Measurements from ENCODE around the gene FAM3D.

The FAM3D gene

DNA sequence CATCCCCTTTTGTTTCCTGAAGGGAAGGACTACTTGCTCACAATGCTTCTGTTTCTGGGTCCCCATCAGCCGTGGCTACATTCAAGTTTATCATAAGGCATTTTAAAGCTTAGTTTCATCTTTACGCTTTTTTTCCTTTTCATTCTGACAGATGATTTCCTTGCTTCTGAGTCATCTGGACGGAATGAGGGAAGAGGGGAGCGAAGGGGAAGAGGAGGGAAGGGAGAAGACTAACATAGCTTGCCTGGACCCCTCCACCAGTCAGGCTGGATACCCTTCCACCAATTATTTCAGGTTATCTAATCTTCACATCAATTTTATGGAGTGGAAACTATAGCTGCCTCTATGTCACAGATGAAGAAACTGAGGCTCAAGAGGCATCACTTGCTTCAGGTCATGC is 27.6 kb downstream of the FAM3D start:
- no peaks in the 10 kb centered on the region for H3K36me3 ChIP-seq (ENCODE audit: insufficient read depth, low read length)
- H2AFZ ChIP-seq (ENCODE audit: low read depth, low read length) = no peak overlapping the region
- H3K4me1 ChIP-seq (ENCODE audit: insufficient read depth, low read length) = peaks cover 4% of the 10 kb centered on the region
- peaks cover 2% of the 10 kb centered on the region for H3K9me3 ChIP-seq (ENCODE audit: low read length)
- H3K4me3 ChIP-seq (ENCODE audit: low read length) = no peak overlapping the region
- no peaks in the 10 kb centered on the region for H3K27me3 ChIP-seq (ENCODE audit: insufficient read depth, low read length)

DNA sequence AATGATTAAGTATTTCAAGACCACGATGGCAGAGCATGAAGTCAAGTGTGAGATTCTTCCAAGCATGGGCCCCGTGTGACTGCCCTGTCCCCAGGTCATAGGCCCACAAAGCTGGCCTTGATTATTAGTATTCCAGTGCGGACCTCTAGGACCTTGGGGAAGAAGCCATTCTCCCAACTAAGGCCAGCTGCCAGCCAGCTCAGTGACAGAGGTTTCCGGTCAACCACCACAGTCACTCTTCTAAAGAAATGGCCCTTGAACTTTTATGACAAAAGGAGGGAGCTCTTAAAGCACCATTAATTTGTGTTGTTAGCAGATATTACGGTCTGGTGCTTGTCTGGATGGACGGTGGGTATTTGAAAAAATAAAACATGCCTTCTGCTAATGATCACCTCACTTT is 28.0 kb downstream of the FAM3D start:
- no peaks in the 10 kb centered on the region for H3K36me3 ChIP-seq (ENCODE audit: insufficient read depth, low read length)
- H3K9me3 ChIP-seq (ENCODE audit: low read length) = peaks cover 2% of the 10 kb centered on the region
- no peak overlapping the region for H3K4me3 ChIP-seq (ENCODE audit: low read length)
- H3K27me3 ChIP-seq (ENCODE audit: insufficient read depth, low read length) = no peaks in the 10 kb centered on the region
- H2AFZ ChIP-seq (ENCODE audit: low read depth, low read length) = no peak overlapping the region
- peaks cover 4% of the 10 kb centered on the region for H3K4me1 ChIP-seq (ENCODE audit: insufficient read depth, low read length)

- Histone ChIP-seq H3K4me3 (ENCODE audit: low read length) (no peak overlapping the region), H3K9me3 (ENCODE audit: low read length) (peaks cover 2% of the 10 kb centered on the region), H3K4me1 (ENCODE audit: insufficient read depth, low read length) (peaks cover 4% of the 10 kb centered on the region), H2AFZ (ENCODE audit: low read depth, low read length) (no peak overlapping the region), H3K27me3 (ENCODE audit: insufficient read depth, low read length) (no peaks in the 10 kb centered on the region), H3K36me3 (ENCODE audit: insufficient read depth, low read length) (no peaks in the 10 kb centered on the region)
Observed at GRCh38 chr3:58637509-58637908, 29.1 kb downstream of the FAM3D start.

GRCh38 chr3:58635371-58636285 is 30.9 kb downstream of the FAM3D start:
- H2AFZ ChIP-seq (ENCODE audit: low read depth, low read length) = no peak overlapping the region
- H3K27me3 ChIP-seq (ENCODE audit: insufficient read depth, low read length) = no peaks in the 10 kb centered on the region
- H3K9me3 ChIP-seq (ENCODE audit: low read length) = peaks cover 2% of the 10 kb centered on the region
- peaks cover 4% of the 10 kb centered on the region for H3K4me1 ChIP-seq (ENCODE audit: insufficient read depth, low read length)
- no peaks in the 10 kb centered on the region for H3K36me3 ChIP-seq (ENCODE audit: insufficient read depth, low read length)
- H3K4me3 ChIP-seq (ENCODE audit: low read length) = no peak overlapping the region

- no peaks in the 10 kb centered on the region for H3K27me3 ChIP-seq (ENCODE audit: insufficient read depth, low read length)
Observed at GRCh38 chr3:58633157-58633865, 33.3 kb downstream of the FAM3D start.

GRCh38 chr3:58631742-58632141 is 34.8 kb downstream of the FAM3D start:
- Histone ChIP-seq H2AFZ (ENCODE audit: low read depth, low read length) (no peak overlapping the region), H3K36me3 (ENCODE audit: insufficient read depth, low read length) (no peaks in the 10 kb centered on the region), H3K9me3 (ENCODE audit: low read length) (no peaks in the 10 kb centered on the region), H3K27me3 (ENCODE audit: insufficient read depth, low read length) (no peaks in the 10 kb centered on the region), H3K4me3 (ENCODE audit: low read length) (no peak overlapping the region), H3K4me1 (ENCODE audit: insufficient read depth, low read length) (peaks cover 11% of the 10 kb centered on the region)

More at GRCh38 chr3:58633157-58633865, 33.3 kb downstream of the FAM3D start:
- H2AFZ ChIP-seq (ENCODE audit: low read depth, low read length) = no peak overlapping the region
- no peak overlapping the region for H3K4me3 ChIP-seq (ENCODE audit: low read length)
- no peaks in the 10 kb centered on the region for H3K4me1 ChIP-seq (ENCODE audit: insufficient read depth, low read length)
- H3K36me3 ChIP-seq (ENCODE audit: insufficient read depth, low read length) = no peaks in the 10 kb centered on the region
- peaks cover 2% of the 10 kb centered on the region for H3K9me3 ChIP-seq (ENCODE audit: low read length)

- H2AFZ ChIP-seq (ENCODE audit: low read depth, low read length) = no peak overlapping the region
- no peak overlapping the region for H3K4me3 ChIP-seq (ENCODE audit: low read length)
- no peaks in the 10 kb centered on the region for H3K27me3 ChIP-seq (ENCODE audit: insufficient read depth, low read length)
- H3K4me1 ChIP-seq (ENCODE audit: insufficient read depth, low read length) = peaks cover 21% of the 10 kb centered on the region
- H3K36me3 ChIP-seq (ENCODE audit: insufficient read depth, low read length) = no peaks in the 10 kb centered on the region
- H3K9me3 ChIP-seq (ENCODE audit: low read length) = no peaks in the 10 kb centered on the region
Observed at GRCh38 chr3:58630710-58631092, 35.9 kb downstream of the FAM3D start.

- Histone ChIP-seq H2AFZ (ENCODE audit: low read depth, low read length) (no peak overlapping the region), H3K27me3 (ENCODE audit: insufficient read depth, low read length) (no peaks in the 10 kb centered on the region), H3K4me3 (ENCODE audit: low read length) (no peak overlapping the region), H3K4me1 (ENCODE audit: insufficient read depth, low read length) (peaks cover 26% of the 10 kb centered on the region), H3K36me3 (ENCODE audit: insufficient read depth, low read length) (no peaks in the 10 kb centered on the region), H3K9me3 (ENCODE audit: low read length) (no peaks in the 10 kb centered on the region)
Observed at GRCh38 chr3:58630076-58630709, 36.4 kb downstream of the FAM3D start.

DNA sequence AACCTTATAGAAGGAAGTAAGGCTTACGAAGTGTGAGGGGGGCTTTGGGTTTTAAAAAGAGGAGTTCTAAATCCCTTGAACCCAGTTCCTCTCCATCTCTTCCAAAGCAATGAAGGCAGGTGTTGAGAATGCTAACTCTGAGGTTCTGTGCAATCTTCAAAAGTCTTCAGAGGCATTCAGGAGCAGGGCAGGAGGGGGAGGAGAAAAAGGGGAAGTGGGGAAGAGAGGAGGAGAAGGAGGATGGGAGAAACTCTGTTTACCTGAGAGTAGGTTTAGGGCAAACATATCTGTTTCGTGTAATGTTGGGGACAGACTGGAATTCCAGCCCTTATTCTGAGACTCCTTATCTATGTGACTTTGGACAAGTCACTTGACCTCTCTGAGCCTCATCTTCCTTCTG is 36.9 kb downstream of the FAM3D start:
- Histone ChIP-seq H3K4me1 (ENCODE audit: insufficient read depth, low read length) (peaks cover 31% of the 10 kb centered on the region), H3K9me3 (ENCODE audit: low read length) (no peaks in the 10 kb centered on the region), H2AFZ (ENCODE audit: low read depth, low read length) (no peak overlapping the region), H3K36me3 (ENCODE audit: insufficient read depth, low read length) (no peaks in the 10 kb centered on the region), H3K4me3 (ENCODE audit: low read length) (no peak overlapping the region), H3K27me3 (ENCODE audit: insufficient read depth, low read length) (no peaks in the 10 kb centered on the region)

GRCh38 chr3:58628823-58629562 is 37.6 kb downstream of the FAM3D start:
- H3K27me3 ChIP-seq (ENCODE audit: insufficient read depth, low read length) = no peaks in the 10 kb centered on the region
- no peak overlapping the region for H3K4me3 ChIP-seq (ENCODE audit: low read length)
- H3K4me1 ChIP-seq (ENCODE audit: insufficient read depth, low read length) = peaks cover 37% of the 10 kb centered on the region
- no peak overlapping the region for H2AFZ ChIP-seq (ENCODE audit: low read depth, low read length)
- no peaks in the 10 kb centered on the region for H3K9me3 ChIP-seq (ENCODE audit: low read length)
- H3K36me3 ChIP-seq (ENCODE audit: insufficient read depth, low read length) = no peaks in the 10 kb centered on the region

DNA sequence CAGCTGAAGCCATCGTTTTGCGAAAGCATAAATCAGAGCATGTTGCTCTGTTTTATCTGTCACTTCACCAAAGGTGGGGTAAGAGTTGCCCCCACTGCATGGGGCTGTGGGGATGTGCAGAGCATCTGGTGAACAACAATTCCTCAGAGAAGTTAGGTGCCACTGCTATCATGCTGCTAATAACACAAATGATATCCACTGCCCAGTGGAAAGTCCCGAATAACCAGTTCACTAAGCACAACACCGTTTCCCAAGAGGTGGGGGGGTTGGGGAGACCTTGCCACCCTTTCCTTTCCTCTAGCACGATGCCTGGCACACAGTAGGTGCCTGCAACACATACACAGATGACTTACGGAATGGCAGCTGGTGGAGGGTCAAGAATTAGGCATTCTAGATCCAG is 38.6 kb downstream of the FAM3D start:
- Histone ChIP-seq H3K27me3 (ENCODE audit: insufficient read depth, low read length) (no peaks in the 10 kb centered on the region), H3K9me3 (ENCODE audit: low read length) (no peaks in the 10 kb centered on the region), H2AFZ (ENCODE audit: low read depth, low read length) (no peak overlapping the region), H3K4me3 (ENCODE audit: low read length) (no peak overlapping the region), H3K4me1 (ENCODE audit: insufficient read depth, low read length) (peaks cover 43% of the 10 kb centered on the region), H3K36me3 (ENCODE audit: insufficient read depth, low read length) (no peaks in the 10 kb centered on the region)

- no peak overlapping the region for H3K4me3 ChIP-seq (ENCODE audit: low read length)
- no peak overlapping the region for H2AFZ ChIP-seq (ENCODE audit: low read depth, low read length)
- H3K36me3 ChIP-seq (ENCODE audit: insufficient read depth, low read length) = no peaks in the 10 kb centered on the region
- H3K4me1 ChIP-seq (ENCODE audit: insufficient read depth, low read length) = peaks cover 47% of the 10 kb centered on the region
- no peaks in the 10 kb centered on the region for H3K9me3 ChIP-seq (ENCODE audit: low read length)
- no peaks in the 10 kb centered on the region for H3K27me3 ChIP-seq (ENCODE audit: insufficient read depth, low read length)
Observed at GRCh38 chr3:58627570-58627885, 39.0 kb downstream of the FAM3D start.
